PC-3 (cell line): ENCODE data around the gene USP48.

Experiments used
- CTCF ChIP-seq: fragments of 300-600 bp; sonication (generic); conservative IDR thresholded peaks from 2 replicates; pipeline ENCODE4 v1.5.1; 2017; ENCODE audit warnings: antibody characterized with exemption, low read depth, mild to moderate bottlenecking, low read length
- EZH2 ChIP-seq: fragments of 300-600 bp; sonication (generic); IDR thresholded peaks from one replicate; pipeline ENCODE4 v1.6.1; 2017; ENCODE audit warnings: antibody characterized with exemption, mild to moderate bottlenecking, low read length; ENCODE audit not compliant: unreplicated experiment

GRCh38 chr1:21647431-21648351, 135.3 kb downstream of the USP48 start:
- TF ChIP-seq CTCF (no peak), EZH2 (no peak)
